ENCODE measurements around the gene SNURF.

DNA sequence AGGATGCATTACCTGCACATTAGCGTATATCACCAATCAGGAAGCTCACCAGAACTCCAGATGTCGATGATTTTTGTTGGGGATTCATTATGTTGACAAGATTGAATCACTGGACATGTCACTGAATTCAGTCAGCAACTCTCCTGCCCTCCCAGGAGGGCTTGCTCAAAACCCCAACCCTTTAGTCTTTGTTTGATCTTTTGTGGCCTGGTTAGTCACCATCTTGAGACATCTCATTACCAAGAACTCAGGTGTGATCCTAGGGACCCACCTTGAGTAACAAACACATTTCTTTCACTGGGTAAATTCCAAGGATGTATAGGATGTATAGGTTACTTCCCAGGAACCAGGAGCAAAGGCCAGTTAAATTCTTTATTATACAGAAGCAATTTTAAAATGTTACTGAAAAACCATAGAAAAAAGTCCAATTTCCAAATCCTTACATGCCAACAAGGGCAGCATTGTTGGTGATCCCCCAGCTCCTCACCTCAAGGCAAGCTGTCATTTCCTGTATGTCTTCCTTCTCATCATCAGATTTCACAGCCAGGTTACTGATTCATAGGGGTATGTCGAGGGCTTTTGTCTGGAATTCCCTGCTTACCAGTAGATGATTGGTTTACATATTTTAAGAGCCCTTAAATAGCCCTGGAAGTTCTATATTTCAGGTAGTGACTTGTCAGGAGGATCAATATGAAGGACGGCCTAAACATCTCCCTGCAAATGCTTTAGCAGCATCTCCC is 11.7 kb downstream of the SNURF start:
- no peak for TF ChIP-seq CTCF (conservative IDR thresholded peaks at IDR 0.05 in 1 of 2, IDR thresholded peaks at IDR 0.05 in 1 of 2; ENCODE audit: extremely low read depth in 1 of 2, insufficient read depth in 1 of 2, low read depth in 1 of 2, low read length in 2 of 2)
- TF ChIP-seq EZH2 (IDR thresholded peaks at IDR 0.05; ENCODE audit: borderline replicate concordance, low read length), result no peak
